ENCODE results near the gene CA12. TPM values are rescaled to one million over a fixed set of nuclear protein-coding genes. Genes with fewer than 3 reads are reported as not detected.
A peak's percentile ranks its signal among the peaks of the same experiment; 100 is the strongest.

The CA12 gene
- total RNA-seq, 2 donors from 2014 or later = 1.3 to 5.5 TPM

GRCh38 chr15:63412551-63412950, 30.9 kb upstream of the CA12 start:
- Histone ChIP-seq H3K36me3 (no peaks in the 10 kb centered on the region), H3K9me3 (no peaks in the 10 kb centered on the region), H3K27me3 (no peaks in the 10 kb centered on the region), H3K27ac (no peak overlapping the region), H3K4me1 (no peaks in the 10 kb centered on the region), H3K4me3 (no peak overlapping the region)
- TF ChIP-seq CTCF (IDR thresholded peaks at IDR 0.05) = no peak
- no peak for DNase-seq (ENCODE audit: low spot score)

- TF ChIP-seq CTCF (IDR thresholded peaks at IDR 0.05) = no peak
- H3K27ac ChIP-seq = no peak overlapping the region
- no peaks in the 10 kb centered on the region for H3K36me3 ChIP-seq
- H3K4me3 ChIP-seq = no peak overlapping the region
- no peaks in the 10 kb centered on the region for H3K9me3 ChIP-seq
- H3K27me3 ChIP-seq = no peaks in the 10 kb centered on the region
- DNase-seq (ENCODE audit: low spot score) = no peak
- no peaks in the 10 kb centered on the region for H3K4me1 ChIP-seq
Observed at GRCh38 chr15:63411866-63412265, 30.2 kb upstream of the CA12 start.

GRCh38 chr15:63409179-63409578, 27.5 kb upstream of the CA12 start:
- H3K27ac ChIP-seq = no peak overlapping the region
- H3K27me3 ChIP-seq = no peaks in the 10 kb centered on the region
- no peak overlapping the region for H3K4me3 ChIP-seq
- H3K4me1 ChIP-seq = no peaks in the 10 kb centered on the region
- peak; percentile 42 for DNase-seq (ENCODE audit: low spot score)
- H3K36me3 ChIP-seq = no peaks in the 10 kb centered on the region
- TF ChIP-seq CTCF (IDR thresholded peaks at IDR 0.05) = no peak
- H3K9me3 ChIP-seq = no peaks in the 10 kb centered on the region

GRCh38 chr15:63408524-63408923, 26.9 kb upstream of the CA12 start:
- H3K4me1 ChIP-seq = no peaks in the 10 kb centered on the region
- no peak overlapping the region for H3K4me3 ChIP-seq
- H3K27me3 ChIP-seq = no peaks in the 10 kb centered on the region
- no peak for DNase-seq (ENCODE audit: low spot score)
- H3K36me3 ChIP-seq = no peaks in the 10 kb centered on the region
- no peak for TF ChIP-seq CTCF (IDR thresholded peaks at IDR 0.05)
- H3K27ac ChIP-seq = no peak overlapping the region
- no peaks in the 10 kb centered on the region for H3K9me3 ChIP-seq

- no peak for TF ChIP-seq CTCF (IDR thresholded peaks at IDR 0.05)
- Histone ChIP-seq H3K27ac (no peak overlapping the region), H3K27me3 (no peaks in the 10 kb centered on the region), H3K36me3 (no peaks in the 10 kb centered on the region), H3K4me3 (no peak overlapping the region), H3K9me3 (no peaks in the 10 kb centered on the region), H3K4me1 (no peaks in the 10 kb centered on the region)
- peak; percentile 36 for DNase-seq (ENCODE audit: low spot score)
Observed at GRCh38 chr15:63407612-63408011, 26.0 kb upstream of the CA12 start.

- Histone ChIP-seq H3K27ac (no peak overlapping the region), H3K27me3 (no peaks in the 10 kb centered on the region), H3K36me3 (no peaks in the 10 kb centered on the region), H3K9me3 (no peaks in the 10 kb centered on the region), H3K4me1 (no peaks in the 10 kb centered on the region), H3K4me3 (no peak overlapping the region)
- no peak for TF ChIP-seq CTCF (IDR thresholded peaks at IDR 0.05)
- peak; percentile 34 for DNase-seq (ENCODE audit: low spot score)
Observed at GRCh38 chr15:63405683-63406390, 24.2 kb upstream of the CA12 start.

All from right atrium auricular region (tissue), 2 donors.